Esophagus muscularis mucosa (tissue), 3 donors: ENCODE measurements around the gene CBY1.

Experiments used
- CTCF ChIP-seq, 3 experiments: fragments of 200-600 bp in 2 of 3; fragments of 450-650 bp in 1 of 3; sonication (generic) in 2 of 3; IDR thresholded peaks; one replicate each; pipeline ENCODE4 v1.5.1; 2017 to 2019; ENCODE audit warnings: antibody characterized with exemption in 3 of 3, mild to moderate bottlenecking in 2 of 3, moderate library complexity in 1 of 3
- POLR2A ChIP-seq: fragments of 450-650 bp; IDR thresholded peaks from one replicate; pipeline ENCODE4 v1.6.1; 2017; ENCODE audit warnings: antibody characterized with exemption, moderate library complexity, mild to moderate bottlenecking, low read depth
- POLR2AphosphoS5 ChIP-seq, 2 donors: sonication (generic); formaldehyde crosslinking; IDR thresholded peaks; one replicate each; pipeline ENCODE4 v1.6.1; 2017; ENCODE audit warnings: antibody characterized with exemption in 2 of 2

DNA sequence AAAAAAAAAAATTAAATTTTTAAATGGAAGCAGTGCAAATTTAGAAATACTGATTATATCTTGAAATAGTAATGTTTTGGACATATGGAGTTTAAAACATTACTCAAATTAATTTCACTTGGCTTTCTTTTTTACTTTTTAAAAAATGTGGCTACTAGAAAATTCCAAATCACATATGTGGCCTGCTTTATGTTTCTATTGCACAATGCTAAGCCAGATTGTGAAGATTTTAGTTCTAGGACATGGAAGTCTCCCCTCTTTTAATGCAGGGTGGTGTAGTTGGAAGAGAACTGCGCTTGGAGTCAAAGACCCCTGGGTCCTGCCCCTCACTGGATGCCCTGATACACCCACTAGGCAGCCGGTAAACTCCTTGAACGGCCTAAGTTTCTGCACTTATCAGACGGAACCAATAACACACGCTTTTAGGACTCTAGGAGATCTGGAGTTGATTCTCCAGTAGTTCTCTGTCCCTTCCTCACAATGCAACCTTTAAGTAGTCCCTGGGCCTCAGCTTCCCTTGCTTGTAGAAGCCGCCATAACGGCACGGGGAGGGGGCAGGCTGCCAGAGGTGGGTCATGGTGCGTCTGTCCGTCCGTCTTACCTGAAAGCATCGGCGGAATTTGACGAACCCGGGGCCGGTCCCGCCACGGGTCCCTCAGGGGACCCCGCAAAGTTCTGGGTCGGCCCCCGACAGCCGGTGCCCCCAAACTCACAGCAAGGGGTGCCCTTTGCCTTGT lies 751 bp upstream of the CBY1 start:
- TF ChIP-seq CTCF (IDR thresholded peaks at IDR 0.05), result no peak
- no peak for TF ChIP-seq POLR2AphosphoS5 (IDR thresholded peaks at IDR 0.05)
- TF ChIP-seq POLR2A, result no peak
